HepG2 (cell line): ENCODE data around the gene NUAK1. TPM values are rescaled to one million over a fixed set of nuclear protein-coding genes. Genes with fewer than 3 reads are reported as not detected.
A peak's percentile ranks its signal among the peaks of the same experiment; 100 is the strongest.

Experiments
- ELK4 ChIP-seq: sonication (generic); formaldehyde crosslinking; IDR thresholded peaks from 2 replicates; pipeline ENCODE4 v1.9.0; 2021; ENCODE audit warnings: missing genetic modification reagents, borderline replicate concordance
- GABPB1 ChIP-seq: IDR thresholded peaks from 2 replicates; pipeline ENCODE4 v1.6.1; 2016; ENCODE audit warnings: mild to moderate bottlenecking, missing genetic modification reagents, moderate library complexity, missing compliant biosample characterization
- HBP1 ChIP-seq: IDR thresholded peaks from 2 replicates; pipeline ENCODE4 v1.6.1; 2016; ENCODE audit warnings: low read depth, control low read depth
- HNRNPL ChIP-seq: fragments of 200-400 bp; formaldehyde crosslinking; IDR thresholded peaks from 2 replicates; pipeline ENCODE4 v1.6.1; 2017; ENCODE audit warnings: mild to moderate bottlenecking, low read depth, low read length
- ISX ChIP-seq: sonication (generic); formaldehyde crosslinking; conservative IDR thresholded peaks from 2 replicates; pipeline ENCODE4 v1.5.0; 2020; ENCODE audit warnings: missing genetic modification reagents
- MAX ChIP-seq: IDR thresholded peaks from 2 replicates; pipeline ENCODE4 v1.6.1; 2012; ENCODE audit warnings: inconsistent platforms
- PAXIP1 ChIP-seq: sonication (generic); formaldehyde crosslinking; conservative IDR thresholded peaks from 2 replicates; pipeline ENCODE4 v1.4.0; 2020; ENCODE audit warnings: mild to moderate bottlenecking, missing genetic modification reagents, moderate library complexity
- TBX3 ChIP-seq: fragments of 450-650 bp; IDR thresholded peaks from 2 replicates; pipeline ENCODE4 v1.6.1; 2017; ENCODE audit warnings: antibody characterized with exemption, mild to moderate bottlenecking, inconsistent platforms, borderline replicate concordance
- TMF1 ChIP-seq: sonication (generic); formaldehyde crosslinking; IDR thresholded peaks from 2 replicates; pipeline ENCODE4 v1.8.1; 2022; ENCODE audit warnings: low read depth, missing genetic modification reagents
- ZBED4 ChIP-seq: sonication (generic); formaldehyde crosslinking; IDR thresholded peaks from 2 replicates; pipeline ENCODE4 v1.4.0; 2020; ENCODE audit warnings: missing genetic modification reagents, borderline replicate concordance
- ZBTB43 ChIP-seq: sonication (generic); formaldehyde crosslinking; conservative IDR thresholded peaks from 2 replicates; pipeline ENCODE4 v1.4.0; 2020; ENCODE audit warnings: missing genetic modification reagents
- ZEB1 ChIP-seq: IDR thresholded peaks from 2 replicates; pipeline ENCODE4 v1.6.1; 2012; ENCODE audit warnings: mild to moderate bottlenecking, low read depth, inconsistent platforms; ENCODE audit not compliant: insufficient replicate concordance
- ZNF331 ChIP-seq: sonication (generic); formaldehyde crosslinking; IDR thresholded peaks from 2 replicates; pipeline ENCODE4 v1.4.0; 2020; ENCODE audit warnings: missing genetic modification reagents
- ZNF564 ChIP-seq: sonication (generic); formaldehyde crosslinking; IDR thresholded peaks from 2 replicates; pipeline ENCODE4 v1.8.1; 2023; ENCODE audit warnings: mild to moderate bottlenecking, missing genetic modification reagents
- ZNF672 ChIP-seq: sonication (generic); formaldehyde crosslinking; IDR thresholded peaks from 2 replicates; pipeline ENCODE4 v1.8.1; 2022; ENCODE audit warnings: missing genetic modification reagents
- ZNF777 ChIP-seq: sonication (generic); formaldehyde crosslinking; IDR thresholded peaks from 2 replicates; pipeline ENCODE4 v1.4.0; 2020; ENCODE audit warnings: missing genetic modification reagents
- ZSCAN22 ChIP-seq: sonication (generic); formaldehyde crosslinking; IDR thresholded peaks from 2 replicates; pipeline ENCODE4 v1.4.0; 2020; ENCODE audit warnings: mild to moderate bottlenecking, missing genetic modification reagents
- ZSCAN25 ChIP-seq: sonication (generic); formaldehyde crosslinking; IDR thresholded peaks from 2 replicates; pipeline ENCODE4 v1.8.0; 2022; ENCODE audit warnings: mild to moderate bottlenecking, missing genetic modification reagents
- polyA plus RNA-seq, 8 experiments: library from polyadenylated mRNA; depleted of rRNA in 3 of 8; stranded (reverse) in 7 of 8; unstranded in 1 of 8; fragments of >200 nt; fragmentation: Illumina TruSeq in 4 of 8; extraction: Trizol in 4 of 8; gene quantifications; 2 replicates each; pipeline versions ENCODE4 v1.2.1 to v1.2.3, GENCODE V29; 2011 to 2016; ENCODE audit warnings: low read depth in 4 of 8, missing spikeins in 1 of 8, mixed read lengths in 1 of 8; ENCODE audit not compliant: insufficient read depth in 1 of 8
- total RNA-seq, 5 experiments: library from RNA; depleted of rRNA; stranded (reverse); fragments of >200 nt; fragmentation: Illumina TruSeq; extraction: Trizol; gene quantifications; 2 replicates each; pipeline ENCODE4 v1.2.3, GENCODE V29; 2016; ENCODE audit warnings: low read depth in 1 of 5

Gene NUAK1
- total and polyA plus RNA-seq, 2 of the 13 experiments (the other 11 are each of a cell fraction or from before 2014, with no cell fraction given): 1.7 to 1.9 TPM

- TF ChIP-seq HBP1 (CRISPR knock-in tag) (no peak), ISX (CRISPR knock-in tag) (no peak), ZNF331 (CRISPR knock-in tag) (no peak), ZSCAN25 (CRISPR knock-in tag) (no peak), PAXIP1 (CRISPR knock-in tag) (no peak), ZNF777 (CRISPR knock-in tag) (peak; percentile 96), ZBED4 (no peak), ZNF672 (CRISPR knock-in tag) (no peak), GABPB1 (peak; percentile 55; the same call in 1 of the 2 replicates), HNRNPL (peak; percentile 97), TMF1 (CRISPR knock-in tag) (no peak), ZNF564 (peak; percentile 57; the same call in 1 of the 2 replicates), ELK4 (CRISPR knock-in tag) (no peak), MAX (no peak; the same call in 1 of the 2 replicates), ZBTB43 (no peak), ZSCAN22 (CRISPR knock-in tag) (no peak), TBX3 (no peak), ZEB1 (no peak)
Measured at GRCh38 chr12:106139422-106140171, 843 bp upstream of the NUAK1 start (continued).
